Activated naive CD4-positive, alpha-beta T cell treated with anti-CD3 and anti-CD28 coated beads for 36 hours (primary cell): ENCODE measurements around the gene TBC1D22A. TPM values are rescaled to one million over a fixed set of nuclear protein-coding genes. Genes with fewer than 3 reads are reported as not detected.

ENCODE experiments used
- CTCF ChIA-PET: fragments of 350-600 bp; sonication (Branson Sonifier 250); formaldehyde crosslinking; loops from one replicate; lab custom pipeline; 2021; ENCODE audit warnings: antibody characterized with exemption; lab: Charles Lee
- DNase-seq: peaks from one replicate; pipeline ENCODE4 v3.0.0-alpha.2; 2020
- H3K27ac Mint-ChIP-seq: one replicate; pipeline ENCODE4 v1.8.0; 2021; ENCODE audit warnings: mild to moderate bottlenecking, mixed read lengths
- H3K27me3 Mint-ChIP-seq: one replicate; pipeline ENCODE4 v1.8.0; 2021; ENCODE audit warnings: low read depth, mixed read lengths
- H3K36me3 Mint-ChIP-seq: one replicate; pipeline ENCODE4 v1.8.0; 2021; ENCODE audit warnings: low read depth, mixed read lengths
- H3K4me1 Mint-ChIP-seq: one replicate; pipeline ENCODE4 v1.8.0; 2021; ENCODE audit warnings: low read depth, mixed read lengths
- H3K4me3 Mint-ChIP-seq: one replicate; pipeline ENCODE4 v1.8.0; 2021; ENCODE audit warnings: mild to moderate bottlenecking, moderate library complexity, mixed read lengths
- H3K9me3 Mint-ChIP-seq: one replicate; pipeline ENCODE4 v1.8.0; 2021; ENCODE audit warnings: mixed read lengths
- intact Hi-C: fragments of 100-400 bp; cut with micrococcal nuclease; formaldehyde crosslinking; loops from one replicate; pipeline ENCODE4 v1.15.1; 2023
- total RNA-seq, 2 experiments: library from RNA; stranded (reverse); gene quantifications; one replicate each; pipeline ENCODE4 v1.2.3, GENCODE V29; 2021

Gene TBC1D22A
- total RNA-seq, 2 experiments from 2014 or later: 20.1 to 21.4 TPM

GRCh38 chr22:47094861-47095330, 332.4 kb downstream of the TBC1D22A start:
- DNase-seq: no peak
- H3K9me3 Mint-ChIP-seq: peaks cover 2% of the 10 kb centered on the region
- CTCF ChIA-PET: no interaction called here
- H3K36me3 Mint-ChIP-seq: peaks cover 7% of the 10 kb centered on the region
- H3K4me3 Mint-ChIP-seq: no peak overlapping the region
- intact Hi-C loops: no loop called here
- H3K4me1 Mint-ChIP-seq: peaks cover 25% of the 10 kb centered on the region
- H3K27me3 Mint-ChIP-seq: no peaks in the 10 kb centered on the region
- no peak overlapping the region for H3K27ac Mint-ChIP-seq

DNA sequence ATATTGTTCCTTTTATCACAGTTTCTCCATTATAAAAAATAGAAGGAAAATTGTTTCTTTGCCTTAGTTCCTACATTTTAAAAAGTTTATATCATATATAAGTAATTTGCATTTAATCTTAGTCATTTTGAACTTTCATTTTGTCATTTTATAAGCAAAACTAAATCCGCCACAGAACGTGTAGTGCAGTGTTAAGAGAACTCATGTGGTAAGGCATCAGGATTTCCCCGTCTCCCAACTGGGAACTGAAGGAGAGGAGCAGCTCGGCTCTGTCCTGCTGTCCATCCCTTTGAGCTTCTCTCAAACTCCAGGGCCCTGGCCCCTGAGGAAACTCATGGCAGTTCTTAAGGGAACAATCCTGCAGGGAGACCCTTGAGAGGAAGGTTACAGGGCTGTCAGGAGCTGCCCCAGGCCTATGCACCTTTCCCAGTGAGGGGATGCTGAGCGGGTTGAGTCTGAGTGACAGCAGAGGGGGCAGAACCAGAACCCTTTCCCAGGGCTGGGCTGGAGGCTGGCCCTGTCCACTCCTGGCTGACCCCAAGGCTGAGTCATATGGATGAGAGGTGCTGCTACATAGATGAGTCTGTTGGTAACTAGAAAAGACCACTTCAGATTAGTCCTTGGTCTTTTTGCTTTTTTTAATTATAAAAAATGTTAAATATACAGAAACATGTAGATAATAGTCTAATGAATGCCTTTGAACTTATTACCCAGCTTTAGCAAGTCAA, 333.1 kb downstream of the TBC1D22A start:
- Mint-ChIP-seq H3K4me1 (peaks cover 22% of the 10 kb centered on the region), H3K36me3 (peaks cover 9% of the 10 kb centered on the region), H3K4me3 (no peak overlapping the region), H3K9me3 (peaks cover 2% of the 10 kb centered on the region), H3K27ac (no peak overlapping the region), H3K27me3 (no peaks in the 10 kb centered on the region)
- intact Hi-C loops: no loop called here
- CTCF ChIA-PET: no interaction called here
- no peak for DNase-seq

GRCh38 chr22:47098121-47098520, 335.7 kb downstream of the TBC1D22A start:
- Mint-ChIP-seq H3K4me1 (peaks cover 10% of the 10 kb centered on the region), H3K36me3 (peaks cover 6% of the 10 kb centered on the region), H3K4me3 (no peak overlapping the region), H3K9me3 (peaks cover 2% of the 10 kb centered on the region), H3K27ac (no peak overlapping the region), H3K27me3 (no peaks in the 10 kb centered on the region)
- intact Hi-C loops: no loop called here
- no peak for DNase-seq
- CTCF ChIA-PET: no interaction called here

GRCh38 chr22:47098554-47098953, 336.1 kb downstream of the TBC1D22A start:
- CTCF ChIA-PET: no interaction called here
- intact Hi-C loops: no loop called here

DNA sequence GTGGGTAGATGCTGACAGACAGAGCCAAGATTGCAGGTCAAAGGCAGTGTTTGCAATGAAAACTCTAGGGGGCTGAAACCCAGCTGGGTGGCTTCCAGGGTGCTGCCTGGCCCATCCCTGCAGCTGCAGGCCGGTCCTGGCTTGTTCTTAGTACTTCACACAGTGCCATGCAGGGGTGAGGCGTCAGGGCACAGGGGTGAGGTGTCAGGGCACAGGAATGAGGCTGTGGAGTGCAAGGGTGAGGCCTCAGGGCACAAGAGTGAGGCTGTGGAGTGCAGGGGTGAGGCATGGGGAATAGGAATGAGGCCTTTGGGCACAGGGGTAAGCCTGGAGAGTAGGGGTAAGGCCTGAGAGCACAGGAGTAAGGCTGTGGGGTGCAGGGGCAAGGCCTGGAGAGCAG, 337.6 kb downstream of the TBC1D22A start:
- no peak overlapping the region for H3K27ac Mint-ChIP-seq

More at GRCh38 chr22:47098554-47098953, 336.1 kb downstream of the TBC1D22A start:
- Mint-ChIP-seq H3K27ac (no peak overlapping the region), H3K4me3 (no peak overlapping the region), H3K4me1 (peaks cover 10% of the 10 kb centered on the region), H3K9me3 (peaks cover 2% of the 10 kb centered on the region), H3K36me3 (peaks cover 6% of the 10 kb centered on the region), H3K27me3 (no peaks in the 10 kb centered on the region)
- no peak for DNase-seq

DNA sequence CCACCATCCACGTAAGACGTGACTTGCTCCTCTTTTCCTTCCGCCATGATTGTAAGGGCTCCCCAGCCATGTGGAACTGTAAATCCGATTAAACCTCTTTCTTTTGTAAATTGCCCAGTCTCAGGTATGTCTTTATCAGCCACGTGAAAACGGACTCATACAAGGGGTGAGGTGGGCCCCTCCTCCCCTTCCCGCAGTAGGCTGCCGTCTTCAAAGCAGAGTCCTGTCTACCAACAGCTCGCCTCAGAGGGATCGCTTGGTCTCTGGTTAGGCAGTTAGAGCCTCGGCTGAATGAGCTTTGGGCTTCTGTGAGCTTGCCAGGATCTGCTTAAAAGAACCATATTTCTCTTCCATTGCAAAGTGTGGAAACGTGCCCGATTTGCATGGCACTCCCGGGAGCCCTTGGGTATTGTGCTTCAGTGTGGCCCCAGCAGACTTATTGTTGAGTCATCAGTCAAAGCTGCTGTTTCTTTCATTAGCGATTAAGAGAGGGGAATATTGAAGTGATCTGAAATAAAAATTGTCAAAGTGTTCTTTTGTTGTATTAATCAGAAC, 338.3 kb downstream of the TBC1D22A start:
- H3K9me3 Mint-ChIP-seq: no peaks in the 10 kb centered on the region
- peaks cover 7% of the 10 kb centered on the region for H3K36me3 Mint-ChIP-seq
- no peak overlapping the region for H3K4me3 Mint-ChIP-seq
- DNase-seq: no peak
- H3K27me3 Mint-ChIP-seq: no peaks in the 10 kb centered on the region
- CTCF ChIA-PET: no interaction called here
- peaks cover 3% of the 10 kb centered on the region for H3K4me1 Mint-ChIP-seq
- intact Hi-C loops: no loop called here
- no peak overlapping the region for H3K27ac Mint-ChIP-seq

More for the DNA sequence above, 337.6 kb downstream of the TBC1D22A start:
- Mint-ChIP-seq H3K4me1 (peaks cover 4% of the 10 kb centered on the region), H3K4me3 (no peak overlapping the region), H3K36me3 (peaks cover 7% of the 10 kb centered on the region), H3K9me3 (no peaks in the 10 kb centered on the region), H3K27me3 (no peaks in the 10 kb centered on the region)
- no peak for DNase-seq
- intact Hi-C loops: no loop called here
- CTCF ChIA-PET: no interaction called here

DNA sequence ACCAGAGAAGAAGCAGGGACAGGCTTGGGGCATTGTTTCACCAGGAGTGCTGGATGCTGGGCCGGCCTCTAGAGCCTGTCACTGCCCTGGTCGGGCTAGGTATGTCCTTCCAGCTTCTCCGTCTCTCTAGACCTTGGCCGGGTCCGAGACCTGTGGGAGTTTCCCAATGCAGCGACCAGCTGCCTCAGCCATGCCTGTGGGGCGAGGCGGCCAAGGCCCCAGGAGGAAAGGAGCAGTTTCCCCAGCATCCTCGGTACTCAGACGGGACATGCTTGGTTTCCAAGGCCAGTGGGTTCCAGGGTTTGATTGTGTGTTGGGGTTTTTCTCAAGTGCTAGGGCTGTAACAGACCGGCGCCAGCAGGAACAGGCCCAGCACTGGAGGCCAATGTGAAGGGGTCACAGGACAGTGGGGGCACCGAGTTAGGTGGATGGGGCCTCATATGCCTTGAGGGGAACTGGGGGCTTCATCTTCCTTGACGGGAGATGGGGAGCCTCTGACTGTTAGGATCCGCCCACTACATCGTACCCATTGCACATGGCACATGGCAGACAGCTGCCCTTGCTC, 339.0 kb downstream of the TBC1D22A start:
- no peaks in the 10 kb centered on the region for H3K9me3 Mint-ChIP-seq
- no peaks in the 10 kb centered on the region for H3K4me1 Mint-ChIP-seq
- no peak for DNase-seq
- no peaks in the 10 kb centered on the region for H3K27me3 Mint-ChIP-seq
- H3K36me3 Mint-ChIP-seq: peaks cover 7% of the 10 kb centered on the region
- H3K27ac Mint-ChIP-seq: no peak overlapping the region
- H3K4me3 Mint-ChIP-seq: no peak overlapping the region
- intact Hi-C loops: no loop called here
- CTCF ChIA-PET: no interaction called here

- CTCF ChIA-PET: no interaction called here
- Mint-ChIP-seq H3K27ac (no peak overlapping the region), H3K27me3 (no peaks in the 10 kb centered on the region), H3K36me3 (peaks cover 4% of the 10 kb centered on the region), H3K9me3 (no peaks in the 10 kb centered on the region), H3K4me3 (no peak overlapping the region), H3K4me1 (peaks cover 5% of the 10 kb centered on the region)
- DNase-seq: no peak
- intact Hi-C loops: no loop called here
Observed at GRCh38 chr22:47102081-47102480, 339.6 kb downstream of the TBC1D22A start.

- H3K4me1 Mint-ChIP-seq: peaks cover 9% of the 10 kb centered on the region
- DNase-seq: no peak
- CTCF ChIA-PET: no interaction called here
- peaks cover 4% of the 10 kb centered on the region for H3K36me3 Mint-ChIP-seq
- no peaks in the 10 kb centered on the region for H3K9me3 Mint-ChIP-seq
- intact Hi-C loops: no loop called here
- no peaks in the 10 kb centered on the region for H3K27me3 Mint-ChIP-seq
- H3K4me3 Mint-ChIP-seq: no peak overlapping the region
- H3K27ac Mint-ChIP-seq: no peak overlapping the region
Observed at GRCh38 chr22:47102648-47103047, 340.2 kb downstream of the TBC1D22A start.

- Mint-ChIP-seq H3K4me1 (peaks cover 9% of the 10 kb centered on the region), H3K27me3 (no peaks in the 10 kb centered on the region), H3K9me3 (no peaks in the 10 kb centered on the region), H3K36me3 (peaks cover 2% of the 10 kb centered on the region), H3K27ac (no peak overlapping the region), H3K4me3 (no peak overlapping the region)
- no peak for DNase-seq
- CTCF ChIA-PET: no interaction called here
- intact Hi-C loops: no loop called here
Observed at GRCh38 chr22:47105085-47105484, 342.6 kb downstream of the TBC1D22A start.

DNA sequence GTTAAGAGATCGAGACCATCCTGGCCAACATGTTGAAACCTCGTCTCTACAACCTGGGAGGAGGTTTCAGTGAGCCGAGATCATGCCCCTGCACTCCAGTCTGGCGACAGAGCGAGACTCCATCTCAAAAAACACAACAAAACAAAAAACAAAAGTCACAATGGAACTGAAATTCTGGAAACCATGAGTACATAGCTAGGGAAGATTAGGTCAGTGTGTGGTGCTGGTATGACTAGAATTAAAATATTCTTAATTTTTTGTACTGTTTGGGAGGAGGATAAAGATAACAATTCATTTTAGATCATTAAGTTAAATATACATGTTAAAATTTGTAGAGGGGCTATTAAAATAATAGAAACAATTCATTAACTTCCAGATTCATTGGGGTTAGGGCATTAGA, 344.4 kb downstream of the TBC1D22A start:
- CTCF ChIA-PET: no interaction called here
- no peak overlapping the region for H3K27ac Mint-ChIP-seq
- H3K4me3 Mint-ChIP-seq: no peak overlapping the region
- H3K9me3 Mint-ChIP-seq: no peaks in the 10 kb centered on the region
- peaks cover 9% of the 10 kb centered on the region for H3K4me1 Mint-ChIP-seq
- H3K27me3 Mint-ChIP-seq: no peaks in the 10 kb centered on the region
- intact Hi-C loops: no loop called here
- peaks cover 4% of the 10 kb centered on the region for H3K36me3 Mint-ChIP-seq
- DNase-seq: no peak

- no peaks in the 10 kb centered on the region for H3K9me3 Mint-ChIP-seq
- intact Hi-C loops: no loop called here
- no peaks in the 10 kb centered on the region for H3K27me3 Mint-ChIP-seq
- CTCF ChIA-PET: no interaction called here
- peaks cover 4% of the 10 kb centered on the region for H3K36me3 Mint-ChIP-seq
- no peak overlapping the region for H3K27ac Mint-ChIP-seq
- peaks cover 9% of the 10 kb centered on the region for H3K4me1 Mint-ChIP-seq
- no peak overlapping the region for H3K4me3 Mint-ChIP-seq
- DNase-seq: no peak
Observed at GRCh38 chr22:47107431-47107830, 345.0 kb downstream of the TBC1D22A start.
